ENCODE measurements around the gene MXRA8. TPM values are rescaled to one million over a fixed set of nuclear protein-coding genes. Genes with fewer than 3 reads are reported as not detected.

MXRA8 gene
- total and polyA plus RNA-seq, 3 experiments from 2014 or later = 0.26 to 0.61 (median 0.29) TPM

DNA sequence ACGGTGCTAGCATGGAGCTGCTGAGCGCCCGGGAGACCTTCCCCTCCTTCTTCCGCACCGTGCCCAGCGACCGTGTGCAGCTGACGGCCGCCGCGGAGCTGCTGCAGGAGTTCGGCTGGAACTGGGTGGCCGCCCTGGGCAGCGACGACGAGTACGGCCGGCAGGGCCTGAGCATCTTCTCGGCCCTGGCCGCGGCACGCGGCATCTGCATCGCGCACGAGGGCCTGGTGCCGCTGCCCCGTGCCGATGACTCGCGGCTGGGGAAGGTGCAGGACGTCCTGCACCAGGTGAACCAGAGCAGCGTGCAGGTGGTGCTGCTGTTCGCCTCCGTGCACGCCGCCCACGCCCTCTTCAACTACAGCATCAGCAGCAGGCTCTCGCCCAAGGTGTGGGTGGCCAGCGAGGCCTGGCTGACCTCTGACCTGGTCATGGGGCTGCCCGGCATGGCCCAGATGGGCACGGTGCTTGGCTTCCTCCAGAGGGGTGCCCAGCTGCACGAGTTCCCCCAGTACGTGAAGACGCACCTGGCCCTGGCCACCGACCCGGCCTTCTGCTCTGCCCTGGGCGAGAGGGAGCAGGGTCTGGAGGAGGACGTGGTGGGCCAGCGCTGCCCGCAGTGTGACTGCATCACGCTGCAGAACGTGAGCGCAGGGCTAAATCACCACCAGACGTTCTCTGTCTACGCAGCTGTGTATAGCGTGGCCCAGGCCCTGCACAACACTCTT, 26.2 kb downstream of the MXRA8 start:
- no peak for DNase-seq
- Histone ChIP-seq H3K4me1 (ENCODE audit: insufficient read depth, low read length) (no peaks in the 10 kb centered on the region), H3K4me3 (ENCODE audit: low read length) (no peak overlapping the region), H3K36me3 (ENCODE audit: insufficient read depth, low read length) (no peaks in the 10 kb centered on the region), H3K27ac (ENCODE audit: low read depth, low read length) (no peak overlapping the region), H3K9me3 (ENCODE audit: low read length) (no peaks in the 10 kb centered on the region), H3K27me3 (ENCODE audit: insufficient read depth, low read length, poor library complexity, severe bottlenecking) (no peaks in the 10 kb centered on the region)
- Mint-ChIP-seq H3K36me3 (peaks cover 0 to 6% (median 0%) of the 10 kb centered on the region in 3 donors), H3K9me3 (no peaks in the 10 kb centered on the region), H3K4me1 (peaks cover 0 to 6% (median 0%) of the 10 kb centered on the region in 3 donors), H3K4me3 (no peak overlapping the region), H3K27me3 (no peaks in the 10 kb centered on the region), H3K27ac (no peak overlapping the region)
- POLR2A ChIA-PET = no interaction called here
- CTCF ChIA-PET = no interaction called here

DNA sequence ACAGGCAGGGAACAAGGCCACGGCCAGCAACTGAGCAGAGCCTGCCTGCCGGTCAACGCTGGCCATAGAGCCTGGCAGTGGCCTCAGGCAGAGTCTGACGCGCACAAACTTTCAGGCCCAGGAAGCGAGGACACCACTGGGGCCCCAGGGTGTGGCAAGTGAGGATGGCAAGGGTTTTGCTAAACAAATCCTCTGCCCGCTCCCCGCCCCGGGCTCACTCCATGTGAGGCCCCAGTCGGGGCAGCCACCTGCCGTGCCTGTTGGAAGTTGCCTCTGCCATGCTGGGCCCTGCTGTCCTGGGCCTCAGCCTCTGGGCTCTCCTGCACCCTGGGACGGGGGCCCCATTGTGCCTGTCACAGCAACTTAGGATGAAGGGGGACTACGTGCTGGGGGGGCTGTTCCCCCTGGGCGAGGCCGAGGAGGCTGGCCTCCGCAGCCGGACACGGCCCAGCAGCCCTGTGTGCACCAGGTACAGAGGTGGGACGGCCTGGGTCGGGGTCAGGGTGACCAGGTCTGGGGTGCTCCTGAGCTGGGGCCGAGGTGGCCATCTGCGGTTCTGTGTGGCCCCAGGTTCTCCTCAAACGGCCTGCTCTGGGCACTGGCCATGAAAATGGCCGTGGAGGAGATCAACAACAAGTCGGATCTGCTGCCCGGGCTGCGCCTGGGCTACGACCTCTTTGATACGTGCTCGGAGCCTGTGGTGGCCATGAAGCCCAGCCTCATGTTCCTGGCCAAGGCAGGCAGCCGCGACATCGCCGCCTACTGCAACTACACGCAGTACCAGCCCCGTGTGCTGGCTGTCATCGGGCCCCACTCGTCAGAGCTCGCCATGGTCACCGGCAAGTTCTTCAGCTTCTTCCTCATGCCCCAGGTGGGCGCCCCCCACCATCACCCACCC, 27.0 kb downstream of the MXRA8 start, which contains the start of gene TAS1R3:
Gene TAS1R3 (plus strand): TSS at position 213 of the 898 bp plus-strand sequence. CDS start 66 bp downstream, at position 279.
- Mint-ChIP-seq H3K27me3 (no peaks in the 10 kb centered on the region), H3K9me3 (no peaks in the 10 kb centered on the region), H3K4me3 (peak within 1 kb of the TSS in 2 of 7 donors; percentile 44 to 64), H3K4me1 (peaks cover under 1 to 11% (median 6%) of the 10 kb centered on the region in 3 donors), H3K27ac (no peak within 1 kb of the TSS), H3K36me3 (peaks cover 0 to 10% (median 0%) of the 10 kb centered on the region in 3 donors)
- no peaks in the 10 kb centered on the region for H3K9me3 ChIP-seq (ENCODE audit: low read length)
- DNase-seq = no peak
- H3K4me1 ChIP-seq (ENCODE audit: insufficient read depth, low read length) = peaks cover 4% of the 10 kb centered on the region
- H3K36me3 ChIP-seq (ENCODE audit: insufficient read depth, low read length) = no peaks in the 10 kb centered on the region
- ChIA-PET POLR2A (no interaction called here), CTCF (no interaction called here)
- no peak within 1 kb of the TSS for H3K4me3 ChIP-seq (ENCODE audit: low read length)
- no peaks in the 10 kb centered on the region for H3K27me3 ChIP-seq (ENCODE audit: insufficient read depth, low read length, poor library complexity, severe bottlenecking)
- no peak within 1 kb of the TSS for H3K27ac ChIP-seq (ENCODE audit: low read depth, low read length)

DNA sequence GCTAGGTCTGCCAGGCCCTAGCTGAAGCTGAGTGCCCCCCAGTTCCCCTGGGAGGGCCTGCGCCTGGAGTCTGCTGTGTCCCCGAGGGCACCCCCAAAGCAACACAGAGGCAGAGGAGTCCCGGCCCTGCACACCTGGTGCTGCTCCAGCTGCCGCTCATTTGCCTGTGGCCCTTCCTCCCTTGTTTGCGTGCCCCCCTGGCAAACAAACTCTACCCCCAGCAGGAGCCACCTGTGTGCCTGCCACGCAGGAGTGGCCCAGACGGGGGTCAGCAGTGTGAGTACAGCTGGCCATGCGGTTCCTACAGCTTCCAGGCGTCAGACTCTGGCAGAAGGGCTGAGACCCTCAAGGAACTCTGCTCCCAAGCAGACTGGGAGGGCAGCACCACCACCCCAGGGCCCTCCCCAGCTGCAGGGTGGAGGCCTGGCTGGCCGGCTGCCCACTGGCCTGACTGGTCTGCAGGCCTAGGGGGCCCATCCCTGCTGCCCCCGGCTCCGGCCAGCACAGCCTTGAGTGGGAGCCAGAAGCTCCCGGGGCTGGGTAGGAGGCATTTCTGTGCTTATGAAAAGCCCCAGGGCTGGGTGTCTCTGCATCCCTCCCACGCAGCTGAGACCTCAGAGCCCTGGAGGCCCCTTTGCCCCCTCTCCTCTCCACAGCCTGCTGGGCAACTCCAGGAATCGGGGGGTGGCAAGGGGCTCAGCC, 27.8 kb downstream of the MXRA8 start:
- ChIA-PET CTCF (no interaction called here), POLR2A (no interaction called here)
- Histone ChIP-seq H3K9me3 (ENCODE audit: low read length) (no peaks in the 10 kb centered on the region), H3K36me3 (ENCODE audit: insufficient read depth, low read length) (no peaks in the 10 kb centered on the region), H3K4me1 (ENCODE audit: insufficient read depth, low read length) (peaks cover 12% of the 10 kb centered on the region), H3K27me3 (ENCODE audit: insufficient read depth, low read length, poor library complexity, severe bottlenecking) (no peaks in the 10 kb centered on the region), H3K4me3 (ENCODE audit: low read length) (no peak overlapping the region), H3K27ac (ENCODE audit: low read depth, low read length) (no peak overlapping the region)
- H3K27me3 Mint-ChIP-seq = no peaks in the 10 kb centered on the region
- peak overlapping the region in 1 of 7 donors; percentile 44 for H3K4me3 Mint-ChIP-seq
- DNase-seq = no peak
- H3K27ac Mint-ChIP-seq = no peak overlapping the region
- H3K36me3 Mint-ChIP-seq = peaks cover 0 to 13% (median 0%) of the 10 kb centered on the region in 3 donors
- peaks cover 6 to 17% (median 14%) of the 10 kb centered on the region in 3 donors for H3K4me1 Mint-ChIP-seq
- no peaks in the 10 kb centered on the region for H3K9me3 Mint-ChIP-seq

- no peaks in the 10 kb centered on the region for H3K27me3 Mint-ChIP-seq
- peaks cover 17% of the 10 kb centered on the region for H3K4me1 ChIP-seq (ENCODE audit: insufficient read depth, low read length)
- peak overlapping the region in 1 of 8 donors; percentile 52 for H3K27ac Mint-ChIP-seq
- H3K27me3 ChIP-seq (ENCODE audit: insufficient read depth, low read length, poor library complexity, severe bottlenecking) = no peaks in the 10 kb centered on the region
- DNase-seq = no peak
- H3K27ac ChIP-seq (ENCODE audit: low read depth, low read length) = no peak overlapping the region
- H3K9me3 Mint-ChIP-seq = no peaks in the 10 kb centered on the region
- peak overlapping the region in 2 of 7 donors; percentile 64 to 70 for H3K4me3 Mint-ChIP-seq
- H3K9me3 ChIP-seq (ENCODE audit: low read length) = no peaks in the 10 kb centered on the region
- H3K4me1 Mint-ChIP-seq = peaks cover 8 to 19% (median 17%) of the 10 kb centered on the region in 3 donors
- H3K36me3 Mint-ChIP-seq = peaks cover 0 to 13% (median 0%) of the 10 kb centered on the region in 3 donors
- no peak overlapping the region for H3K4me3 ChIP-seq (ENCODE audit: low read length)
- H3K36me3 ChIP-seq (ENCODE audit: insufficient read depth, low read length) = no peaks in the 10 kb centered on the region
- POLR2A ChIA-PET = no interaction called here
- CTCF ChIA-PET = no interaction called here
Measured at GRCh38 chr1:1329304-1330210, 28.8 kb downstream of the MXRA8 start.

DNA sequence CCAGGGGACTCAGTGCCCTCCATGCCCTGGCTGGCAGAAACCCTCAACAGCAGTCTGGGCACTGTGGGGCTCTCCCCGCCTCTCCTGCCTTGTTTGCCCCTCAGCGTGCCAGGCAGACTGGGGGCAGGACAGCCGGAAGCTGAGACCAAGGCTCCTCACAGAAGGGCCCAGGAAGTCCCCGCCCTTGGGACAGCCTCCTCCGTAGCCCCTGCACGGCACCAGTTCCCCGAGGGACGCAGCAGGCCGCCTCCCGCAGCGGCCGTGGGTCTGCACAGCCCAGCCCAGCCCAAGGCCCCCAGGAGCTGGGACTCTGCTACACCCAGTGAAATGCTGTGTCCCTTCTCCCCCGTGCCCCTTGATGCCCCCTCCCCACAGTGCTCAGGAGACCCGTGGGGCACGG, 30.1 kb downstream of the MXRA8 start:
- Histone ChIP-seq H3K27ac (ENCODE audit: low read depth, low read length) (no peak overlapping the region), H3K27me3 (ENCODE audit: insufficient read depth, low read length, poor library complexity, severe bottlenecking) (no peaks in the 10 kb centered on the region), H3K36me3 (ENCODE audit: insufficient read depth, low read length) (no peaks in the 10 kb centered on the region), H3K9me3 (ENCODE audit: low read length) (no peaks in the 10 kb centered on the region), H3K4me3 (ENCODE audit: low read length) (no peak overlapping the region), H3K4me1 (ENCODE audit: insufficient read depth, low read length) (peaks cover 21% of the 10 kb centered on the region)
- DNase-seq = no peak
- Mint-ChIP-seq H3K27ac (no peak overlapping the region), H3K27me3 (no peaks in the 10 kb centered on the region), H3K4me1 (peaks cover 13 to 26% (median 22%) of the 10 kb centered on the region in 3 donors), H3K9me3 (no peaks in the 10 kb centered on the region), H3K4me3 (no peak overlapping the region), H3K36me3 (peaks cover 0 to 17% (median 0%) of the 10 kb centered on the region in 3 donors)
- ChIA-PET CTCF (no interaction called here), POLR2A (no interaction called here)

DNA sequence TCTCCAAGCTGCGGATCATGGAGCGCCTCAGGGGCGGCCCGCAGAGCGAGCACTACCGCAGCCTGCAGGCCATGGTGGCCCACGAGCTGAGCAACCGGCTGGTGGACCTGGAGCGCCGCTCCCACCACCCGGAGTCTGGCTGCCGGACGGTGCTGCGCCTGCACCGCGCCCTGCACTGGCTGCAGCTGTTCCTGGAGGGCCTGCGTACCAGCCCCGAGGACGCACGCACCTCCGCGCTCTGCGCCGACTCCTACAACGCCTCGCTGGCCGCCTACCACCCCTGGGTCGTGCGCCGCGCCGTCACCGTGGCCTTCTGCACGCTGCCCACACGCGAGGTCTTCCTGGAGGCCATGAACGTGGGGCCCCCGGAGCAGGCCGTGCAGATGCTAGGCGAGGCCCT, 31.1 kb downstream of the MXRA8 start:
- no peaks in the 10 kb centered on the region for H3K36me3 ChIP-seq (ENCODE audit: insufficient read depth, low read length)

GRCh38 chr1:1326075-1326605, 32.2 kb downstream of the MXRA8 start:
- Histone ChIP-seq H3K27ac (ENCODE audit: low read depth, low read length) (no peak overlapping the region), H3K4me3 (ENCODE audit: low read length) (peak overlapping the region; percentile 69), H3K36me3 (ENCODE audit: insufficient read depth, low read length) (no peaks in the 10 kb centered on the region), H3K27me3 (ENCODE audit: insufficient read depth, low read length, poor library complexity, severe bottlenecking) (no peaks in the 10 kb centered on the region), H3K4me1 (ENCODE audit: insufficient read depth, low read length) (peaks cover 32% of the 10 kb centered on the region), H3K9me3 (ENCODE audit: low read length) (no peaks in the 10 kb centered on the region)
- H3K9me3 Mint-ChIP-seq = no peaks in the 10 kb centered on the region
- ChIA-PET POLR2A (interaction anchor here (0.7 kb wide), 1 partner anchor 86 kb away, joined by 4 read pairs; no protein-coding TSS in a partner anchor), CTCF (interaction anchor here (1.0 kb wide), 1 partner anchor 204 kb away, joined by 4 read pairs; no protein-coding TSS in a partner anchor)
- H3K27ac Mint-ChIP-seq = peak overlapping the region in 6 of 8 donors; percentile 21 to 83 (median 26)
- peaks cover 21 to 46% (median 33%) of the 10 kb centered on the region in 3 donors for H3K4me1 Mint-ChIP-seq
- H3K36me3 Mint-ChIP-seq = peaks cover 0 to 20% (median 0%) of the 10 kb centered on the region in 3 donors
- peak overlapping the region; percentile 40 to 89 (median 54) for H3K4me3 Mint-ChIP-seq
- H3K27me3 Mint-ChIP-seq = no peaks in the 10 kb centered on the region
- no peak for DNase-seq

More for the DNA sequence above, 31.1 kb downstream of the MXRA8 start:
- DNase-seq = no peak
- Mint-ChIP-seq H3K27me3 (no peaks in the 10 kb centered on the region), H3K9me3 (no peaks in the 10 kb centered on the region), H3K4me1 (peaks cover 17 to 35% (median 29%) of the 10 kb centered on the region in 3 donors), H3K36me3 (peaks cover 0 to 17% (median 0%) of the 10 kb centered on the region in 3 donors), H3K27ac (peak overlapping the region in 1 of 8 donors; percentile 47), H3K4me3 (peak overlapping the region in 2 of 7 donors; percentile 17 to 37)
- ChIA-PET POLR2A (no interaction called here), CTCF (no interaction called here)
- H3K4me3 ChIP-seq (ENCODE audit: low read length) = no peak overlapping the region
- no peaks in the 10 kb centered on the region for H3K27me3 ChIP-seq (ENCODE audit: insufficient read depth, low read length, poor library complexity, severe bottlenecking)
- H3K9me3 ChIP-seq (ENCODE audit: low read length) = no peaks in the 10 kb centered on the region
- no peak overlapping the region for H3K27ac ChIP-seq (ENCODE audit: low read depth, low read length)
- peaks cover 27% of the 10 kb centered on the region for H3K4me1 ChIP-seq (ENCODE audit: insufficient read depth, low read length)

All from CD8-positive, alpha-beta memory T cell (primary cell).